Forelimb muscle (tissue), 1 donor: Measurements from ENCODE around the gene EHHADH. TPM values are rescaled to one million over a fixed set of nuclear protein-coding genes. Genes with fewer than 3 reads are reported as not detected.
"Not testable (repeated sequence)": the region's sequence is repeated elsewhere in the genome, so short reads cannot be mapped to it uniquely, and the experiment has no call there.

Experiments
- DNase-seq: peaks from one replicate; pipeline ENCODE4 v3.0.0-alpha.2; 2013; ENCODE audit warnings: low read depth
- polyA plus RNA-seq: library from polyadenylated mRNA; unstranded; fragments of 120-200 nt; gene quantifications from one replicate; pipeline ENCODE4 v1.2.1, GENCODE V29; 2013; ENCODE audit not compliant: insufficient read length

EHHADH gene
- 1.8 TPM for polyA plus RNA-seq

GRCh38 chr3:185253645-185254410 lies at the start of gene EHHADH:
Gene EHHADH (minus strand): TSS chr3:185254049. CDS start chr3:185254022, 27 bp downstream.
- peak; percentile 8 for DNase-seq

GRCh38 chr3:185299918-185300426 lies 46.1 kb upstream of the EHHADH start:
- DNase-seq = not testable (repeated sequence)

- no peak for DNase-seq
These were observed 44.0 kb upstream of the EHHADH start for GRCh38 chr3:185297867-185298266.

- DNase-seq = no peak
These were observed 38.4 kb upstream of the EHHADH start for GRCh38 chr3:185292238-185292637.

GRCh38 chr3:185290266-185290665 lies 36.4 kb upstream of the EHHADH start:
- DNase-seq = no peak

GRCh38 chr3:185283374-185283935 lies 29.6 kb upstream of the EHHADH start:
- no peak for DNase-seq

- DNase-seq = peak; percentile 89
These were observed 29.0 kb upstream of the EHHADH start for GRCh38 chr3:185282696-185283373.

- no peak for DNase-seq
These were observed 26.9 kb upstream of the EHHADH start for GRCh38 chr3:185280572-185281365.

- no peak for DNase-seq
These were observed 25.8 kb upstream of the EHHADH start for GRCh38 chr3:185279587-185280138.

- no peak for DNase-seq
These were observed 22.6 kb upstream of the EHHADH start for GRCh38 chr3:185276415-185276814.

- no peak for DNase-seq
These were observed 18.2 kb upstream of the EHHADH start for GRCh38 chr3:185272033-185272432.

- no peak for DNase-seq
These were observed 17.1 kb upstream of the EHHADH start for GRCh38 chr3:185270956-185271332.

GRCh38 chr3:185270262-185270955 lies 16.6 kb upstream of the EHHADH start:
- no peak for DNase-seq

- no peak for DNase-seq
These were observed 14.5 kb upstream of the EHHADH start for GRCh38 chr3:185268194-185268962.

GRCh38 chr3:185267193-185267592 lies 13.3 kb upstream of the EHHADH start:
- no peak for DNase-seq

- no peak for DNase-seq
These were observed 11.2 kb upstream of the EHHADH start for GRCh38 chr3:185264849-185265553.

GRCh38 chr3:185263423-185263822 lies 9.6 kb upstream of the EHHADH start:
- no peak for DNase-seq

GRCh38 chr3:185257334-185257733 lies 3.5 kb upstream of the EHHADH start:
- DNase-seq = no peak

- DNase-seq = no peak
These were observed 950 bp upstream of the EHHADH start for GRCh38 chr3:185254799-185255198.
